ENCODE measurements around the gene RAP1A. TPM values are rescaled to one million over a fixed set of nuclear protein-coding genes. Genes with fewer than 3 reads are reported as not detected.

The RAP1A gene
- total RNA-seq, 1 experiment from 2014 or later, result 26.7 TPM

DNA sequence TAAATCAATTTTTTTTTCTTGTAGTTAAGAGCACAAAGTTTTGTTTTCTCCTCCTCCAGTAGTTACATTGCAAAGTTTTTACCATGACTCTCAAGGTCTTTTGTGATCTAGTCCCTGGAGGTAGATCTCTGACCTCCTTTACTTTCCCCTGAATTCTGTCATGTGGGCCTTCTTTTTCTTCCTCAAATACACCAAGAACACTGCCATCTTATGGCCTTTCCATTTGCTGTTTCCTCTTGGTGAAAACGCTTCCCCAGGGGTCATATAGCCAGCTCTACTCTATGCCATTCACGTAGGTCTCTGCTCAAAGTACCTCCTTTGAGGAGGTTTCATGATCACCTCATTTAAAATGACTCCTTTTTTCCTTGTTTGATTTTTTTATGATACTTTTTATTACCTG, 138.8 kb downstream of the RAP1A start:
- H3K9ac ChIP-seq (ENCODE audit: extremely low read depth, insufficient read length, low read length), result no peak overlapping the region
- H4K5ac ChIP-seq (ENCODE audit: insufficient read length, low read depth, low read length), result no peak overlapping the region
- H3K27ac ChIP-seq (ENCODE audit: insufficient read length, low read depth, low read length), result no peak overlapping the region
- H2AK5ac ChIP-seq (ENCODE audit: insufficient read length, low read length), result no peak overlapping the region
- H2BK15ac ChIP-seq (ENCODE audit: low read depth, low read length), result no peak overlapping the region
- H4K20me1 ChIP-seq (ENCODE audit: control insufficient read depth, insufficient read depth, insufficient read length), result no peaks in the 10 kb centered on the region
- no peak overlapping the region for H4K8ac ChIP-seq (replicated peaks; ENCODE audit: insufficient read length, low read depth, low read length)
- peak overlapping the region; percentile 14 to 24; a peak in 3 of 5 replicates for H3K4me3 Mint-ChIP-seq
- H3K79me1 ChIP-seq (ENCODE audit: insufficient read depth, low read depth, low read length, poor library complexity, severe bottlenecking), result peaks cover 7% of the 10 kb centered on the region
- no peak for DNase-seq
- no peak overlapping the region for H3K4ac ChIP-seq (ENCODE audit: low read depth, low read length)
- no peak overlapping the region for H2BK12ac ChIP-seq (ENCODE audit: insufficient read length, low read depth, low read length)
- no peak overlapping the region for H2BK120ac ChIP-seq (ENCODE audit: low read depth, low read length, poor library complexity, severe bottlenecking)
- H3T11ph ChIP-seq (ENCODE audit: low read length), result no peak overlapping the region
- H4K91ac ChIP-seq (ENCODE audit: insufficient read length, low read depth, low read length), result no peak overlapping the region
- no peak overlapping the region for H3K23ac ChIP-seq (ENCODE audit: insufficient read length, low read depth, low read length)
- TF ChIP-seq, protein P1, sequence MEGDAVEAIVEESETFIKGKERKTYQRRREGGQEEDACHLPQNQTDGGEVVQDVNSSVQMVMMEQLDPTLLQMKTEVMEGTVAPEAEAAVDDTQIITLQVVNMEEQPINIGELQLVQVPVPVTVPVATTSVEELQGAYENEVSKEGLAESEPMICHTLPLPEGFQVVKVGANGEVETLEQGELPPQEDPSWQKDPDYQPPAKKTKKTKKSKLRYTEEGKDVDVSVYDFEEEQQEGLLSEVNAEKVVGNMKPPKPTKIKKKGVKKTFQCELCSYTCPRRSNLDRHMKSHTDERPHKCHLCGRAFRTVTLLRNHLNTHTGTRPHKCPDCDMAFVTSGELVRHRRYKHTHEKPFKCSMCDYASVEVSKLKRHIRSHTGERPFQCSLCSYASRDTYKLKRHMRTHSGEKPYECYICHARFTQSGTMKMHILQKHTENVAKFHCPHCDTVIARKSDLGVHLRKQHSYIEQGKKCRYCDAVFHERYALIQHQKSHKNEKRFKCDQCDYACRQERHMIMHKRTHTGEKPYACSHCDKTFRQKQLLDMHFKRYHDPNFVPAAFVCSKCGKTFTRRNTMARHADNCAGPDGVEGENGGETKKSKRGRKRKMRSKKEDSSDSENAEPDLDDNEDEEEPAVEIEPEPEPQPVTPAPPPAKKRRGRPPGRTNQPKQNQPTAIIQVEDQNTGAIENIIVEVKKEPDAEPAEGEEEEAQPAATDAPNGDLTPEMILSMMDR (conservative IDR thresholded peaks at IDR 0.05), result peak; percentile 50; the same call in 2 of the 3 replicates
- peaks cover 36 to 60% (median 52%) of the 10 kb centered on the region in 3 experiments for H3K36me3 Mint-ChIP-seq (ENCODE audit: insufficient read depth in 1 of 3, low read depth in 3 of 3)
- WGBS (ENCODE audit: extremely low coverage, insufficient read length, low lambda C conversion rate), result no CpG with 5 or more reads among the region's 2 CpGs
- peaks cover 17 to 19% of the 10 kb centered on the region in 2 experiments for H3K4me1 Mint-ChIP-seq
- no peak overlapping the region for H3K14ac ChIP-seq (ENCODE audit: insufficient read depth, low read length)
- H3K27me3 Mint-ChIP-seq (ENCODE audit: low read depth), result no peaks in the 10 kb centered on the region
- no peak overlapping the region for H3K18ac ChIP-seq (ENCODE audit: insufficient read length, low read depth, low read length)
- peaks cover 14% of the 10 kb centered on the region for H3K79me2 ChIP-seq (ENCODE audit: insufficient read depth, low read length)
- no peak overlapping the region for H2BK5ac ChIP-seq (ENCODE audit: insufficient read length, low read length)
- no peak overlapping the region for H2BK20ac ChIP-seq (ENCODE audit: low read depth, low read length, poor library complexity, severe bottlenecking)
- H2AFZ ChIP-seq (ENCODE audit: low read length), result no peak overlapping the region
- no peaks in the 10 kb centered on the region for H3K9me3 ChIP-seq (ENCODE audit: control insufficient read depth, low read depth, low read length)
- no peaks in the 10 kb centered on the region; a peak in 1 of 5 replicates for H3K9me3 Mint-ChIP-seq
- peak overlapping the region in 1 of 3 experiments; percentile 85; a peak in 2 of 7 replicates for H3K27ac Mint-ChIP-seq
- H3K27me3 ChIP-seq (ENCODE audit: insufficient read depth, low read length), result no peaks in the 10 kb centered on the region
- H3K56ac ChIP-seq (ENCODE audit: insufficient read length, low read depth, low read length), result no peak overlapping the region
- no peak overlapping the region for H3K4me2 ChIP-seq (ENCODE audit: insufficient read depth, insufficient read length, low read length)
- H3K4me1 ChIP-seq (ENCODE audit: insufficient read depth, low read length), result no peaks in the 10 kb centered on the region; the same call in 1 of the 2 replicates
- peaks cover 11% of the 10 kb centered on the region for H3K23me2 ChIP-seq (ENCODE audit: insufficient read length, low read depth, low read length, poor library complexity, severe bottlenecking)
